Measurements from ENCODE around the gene GDA. TPM values are rescaled to one million over a fixed set of nuclear protein-coding genes. Genes with fewer than 3 reads are reported as not detected.

Gene GDA
- total and polyA plus RNA-seq, 10 donors = 0.02 to 0.19 (median 0.05) TPM; not detected in 6

- H3K4me1 ChIP-seq = no peaks in the 10 kb centered on the region
- H3K27me3 ChIP-seq (replicated peaks in 1 of 7) = peaks cover 0 to 25% (median 0%) of the 10 kb centered on the region in 7 donors
- intact Hi-C loops (cut with DNase I; ENCODE audit: low total_unique reads) = no loop called here
- TF ChIP-seq POLR2A (IDR thresholded peaks at IDR 0.05) = no peak
- TF ChIP-seq CTCF (IDR thresholded peaks at IDR 0.05 in 8 of 11, conservative IDR thresholded peaks at IDR 0.05 in 3 of 11) = no peak
- no peak overlapping the region for H3K27ac ChIP-seq
- DNase-seq = no peak
- no peaks in the 10 kb centered on the region for H3K9me3 ChIP-seq
- H3K36me3 ChIP-seq = no peaks in the 10 kb centered on the region
- H3K4me3 ChIP-seq = no peak overlapping the region
- WGBS, 5 donors = 75 to 89% (median 83%) methylated on average over 5 to 6 of the region's 6 CpGs
Measured at GRCh38 chr9:72256931-72257330, 107.7 kb downstream of the GDA start.

- Histone ChIP-seq H3K27ac (no peak overlapping the region), H3K4me1 (no peaks in the 10 kb centered on the region), H3K9me3 (no peaks in the 10 kb centered on the region), H3K4me3 (no peak overlapping the region), H3K36me3 (no peaks in the 10 kb centered on the region), H3K27me3 (replicated peaks in 1 of 7) (peaks cover 0 to 25% (median 0%) of the 10 kb centered on the region in 7 donors)
- no peak for DNase-seq
- TF ChIP-seq POLR2A (IDR thresholded peaks at IDR 0.05) (no peak), CTCF (IDR thresholded peaks at IDR 0.05 in 8 of 11, conservative IDR thresholded peaks at IDR 0.05 in 3 of 11) (no peak), POLR2AphosphoS5 (IDR thresholded peaks at IDR 0.05) (no peak)
- 57 to 88% (median 84%) methylated on average over 3 of the region's 3 CpGs for WGBS, 5 donors
- intact Hi-C loops (cut with DNase I; ENCODE audit: low total_unique reads) = no loop called here
Measured at GRCh38 chr9:72257814-72258213, 108.6 kb downstream of the GDA start.

- 41 to 57% (median 51%) methylated on average over 2 of the region's 2 CpGs for WGBS, 5 donors
- Histone ChIP-seq H3K9me3 (no peaks in the 10 kb centered on the region), H3K4me1 (no peaks in the 10 kb centered on the region), H3K27ac (no peak overlapping the region), H3K27me3 (replicated peaks in 1 of 7) (peaks cover 0 to 16% (median 0%) of the 10 kb centered on the region in 7 donors), H3K36me3 (no peaks in the 10 kb centered on the region), H3K4me3 (no peak overlapping the region)
- intact Hi-C loops (cut with DNase I; ENCODE audit: low total_unique reads) = no loop called here
- TF ChIP-seq POLR2AphosphoS5 (IDR thresholded peaks at IDR 0.05) (no peak), POLR2A (IDR thresholded peaks at IDR 0.05) (no peak), CTCF (IDR thresholded peaks at IDR 0.05 in 8 of 11, conservative IDR thresholded peaks at IDR 0.05 in 3 of 11) (no peak)
- no peak for DNase-seq
Measured at GRCh38 chr9:72262063-72262462, 112.8 kb downstream of the GDA start.

- H3K9me3 ChIP-seq = no peaks in the 10 kb centered on the region
- no peaks in the 10 kb centered on the region for H3K4me1 ChIP-seq
- intact Hi-C loops (cut with DNase I; ENCODE audit: low total_unique reads) = no loop called here
- H3K36me3 ChIP-seq = no peaks in the 10 kb centered on the region
- TF ChIP-seq POLR2A (IDR thresholded peaks at IDR 0.05) (no peak), CTCF (IDR thresholded peaks at IDR 0.05 in 8 of 11, conservative IDR thresholded peaks at IDR 0.05 in 3 of 11) (no peak)
- H3K27me3 ChIP-seq (replicated peaks in 1 of 7) = peaks cover 0 to 9% (median 0%) of the 10 kb centered on the region in 7 donors
- DNase-seq = no peak
- H3K4me3 ChIP-seq = no peak overlapping the region
- H3K27ac ChIP-seq = no peak overlapping the region
- WGBS, 5 donors = 86 to 98% (median 92%) methylated on average over 1 of the region's 1 CpG
Measured at GRCh38 chr9:72263572-72263971, 114.3 kb downstream of the GDA start.
